A549 treated with Hydrocortisone at 1 μM for 4 hours (cell line): Measurements from ENCODE around the gene TBC1D16. TPM values are rescaled to one million over a fixed set of nuclear protein-coding genes. Genes with fewer than 3 reads are reported as not detected.

Experiments
- total RNA-seq: library from RNA; stranded (reverse); fragments of 200-300 nt; extraction: Qiagen RNA extraction; gene quantifications from 5 replicates; pipeline ENCODE4 v1.2.3, GENCODE V29; 2022

The TBC1D16 gene, protein sequence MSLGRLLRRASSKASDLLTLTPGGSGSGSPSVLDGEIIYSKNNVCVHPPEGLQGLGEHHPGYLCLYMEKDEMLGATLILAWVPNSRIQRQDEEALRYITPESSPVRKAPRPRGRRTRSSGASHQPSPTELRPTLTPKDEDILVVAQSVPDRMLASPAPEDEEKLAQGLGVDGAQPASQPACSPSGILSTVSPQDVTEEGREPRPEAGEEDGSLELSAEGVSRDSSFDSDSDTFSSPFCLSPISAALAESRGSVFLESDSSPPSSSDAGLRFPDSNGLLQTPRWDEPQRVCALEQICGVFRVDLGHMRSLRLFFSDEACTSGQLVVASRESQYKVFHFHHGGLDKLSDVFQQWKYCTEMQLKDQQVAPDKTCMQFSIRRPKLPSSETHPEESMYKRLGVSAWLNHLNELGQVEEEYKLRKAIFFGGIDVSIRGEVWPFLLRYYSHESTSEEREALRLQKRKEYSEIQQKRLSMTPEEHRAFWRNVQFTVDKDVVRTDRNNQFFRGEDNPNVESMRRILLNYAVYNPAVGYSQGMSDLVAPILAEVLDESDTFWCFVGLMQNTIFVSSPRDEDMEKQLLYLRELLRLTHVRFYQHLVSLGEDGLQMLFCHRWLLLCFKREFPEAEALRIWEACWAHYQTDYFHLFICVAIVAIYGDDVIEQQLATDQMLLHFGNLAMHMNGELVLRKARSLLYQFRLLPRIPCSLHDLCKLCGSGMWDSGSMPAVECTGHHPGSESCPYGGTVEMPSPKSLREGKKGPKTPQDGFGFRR
- total RNA-seq = 8.3 to 14.2 TPM (median 13.0 TPM) in 5 replicates

DNA sequence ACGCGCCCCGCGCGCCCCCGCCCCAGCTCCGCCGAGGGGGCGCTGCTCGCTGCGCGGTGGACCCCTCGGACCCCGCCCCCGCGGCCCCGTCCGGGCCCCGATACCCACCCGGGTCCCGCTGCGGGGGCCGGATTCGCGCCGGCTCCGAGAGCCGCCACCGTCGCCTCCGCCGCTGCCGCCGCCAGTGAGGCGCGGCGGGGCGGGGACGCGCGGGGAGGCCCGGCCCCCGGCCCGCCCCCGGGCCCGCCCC lies at the start of gene TBC1D16:
Gene TBC1D16 (minus strand): TSS at position 186 of the 250 bp plus-strand sequence. CDS start 22,325 bp downstream, outside the sequence.

DNA sequence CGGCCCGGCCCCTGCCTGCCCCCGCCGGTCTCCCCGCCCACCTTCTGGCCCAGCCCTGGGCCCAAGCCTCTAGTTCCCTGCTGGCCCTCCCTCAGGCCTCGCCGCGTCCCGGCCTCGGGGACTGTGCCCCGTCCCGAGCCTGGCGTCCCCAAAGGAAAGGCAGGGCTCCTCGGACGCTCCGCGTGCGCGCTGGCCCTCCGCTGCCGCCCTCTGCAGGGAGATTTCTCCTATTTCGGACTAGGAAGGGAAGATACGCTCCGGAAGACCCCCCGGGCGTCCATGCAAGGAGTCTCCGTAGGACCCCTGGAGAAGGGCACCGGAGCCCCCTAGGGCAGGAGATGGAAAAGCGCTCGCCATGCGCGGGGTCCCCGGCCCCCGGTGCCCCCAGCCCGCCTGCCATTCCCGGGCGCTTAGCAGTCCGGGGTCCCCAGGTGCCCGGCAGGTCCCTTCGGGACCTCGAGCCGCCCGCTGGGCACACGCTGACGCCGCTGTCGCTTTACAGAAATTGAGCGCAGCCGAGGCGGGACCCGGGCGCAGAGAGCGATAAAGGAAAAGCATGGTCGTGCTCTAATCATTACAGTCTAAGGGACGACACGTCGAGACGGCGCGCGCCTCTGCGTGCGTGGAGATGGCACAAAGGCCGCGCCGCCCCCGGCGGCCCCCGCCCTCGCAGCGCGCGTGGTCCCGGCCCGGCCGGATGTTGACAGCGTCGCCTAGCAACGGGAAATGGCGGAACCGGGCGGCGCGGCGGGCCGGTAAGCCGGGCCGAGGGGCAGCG lies 454 bp upstream of the TBC1D16 start, which contains the start of gene CCDC40:
Gene CCDC40 (plus strand): TSS at position 706 of the 778 bp plus-strand sequence. CDS start 21 bp downstream, at position 727.

Other genes with a start within 250 kb of the TBC1D16 start
- gene CBX8, start 238.8 kb downstream of the TBC1D16 start, total RNA-seq = 13.4 to 16.9 TPM (median 16.2 TPM) in 5 replicates
- gene CBX4, start 196.4 kb downstream of the TBC1D16 start, total RNA-seq = 30.6 to 37.4 TPM (median 35.0 TPM) in 5 replicates
- 5.6 to 7.9 TPM (median 6.9 TPM) in 5 replicates for gene CCDC40, start 770 bp upstream of the TBC1D16 start, total RNA-seq
- gene GAA, start 65.7 kb upstream of the TBC1D16 start, total RNA-seq = 51.6 to 59.2 TPM (median 57.0 TPM) in 5 replicates
- gene EIF4A3, start 111.3 kb upstream of the TBC1D16 start, total RNA-seq = 196 to 220 TPM (median 213 TPM) in 5 replicates
- 0.25 to 0.62 TPM (median 0.28 TPM) in 5 replicates for gene CARD14, start 134.2 kb upstream of the TBC1D16 start, total RNA-seq
- gene SGSH, start 184.5 kb upstream of the TBC1D16 start, total RNA-seq = 20.1 to 25.4 TPM (median 23.5 TPM) in 5 replicates
- gene SLC26A11, start 184.6 kb upstream of the TBC1D16 start, total RNA-seq = 12.7 to 17.3 TPM (median 15.1 TPM) in 5 replicates
- gene RNF213, start 225.0 kb upstream of the TBC1D16 start, total RNA-seq = 55.2 to 70.1 TPM (median 59.7 TPM) in 5 replicates